Measurements from ENCODE around the gene NAALADL2. TPM values are rescaled to one million over a fixed set of nuclear protein-coding genes. Genes with fewer than 3 reads are reported as not detected.
A peak's percentile ranks its signal among the peaks of the same experiment; 100 is the strongest.

The NAALADL2 gene
- total and polyA plus RNA-seq, 2 donors (not counting 1 experiment from before 2014, with no cell fraction given) = 8.8 to 11.6 TPM

GRCh38 chr3:175672119-175672689, 813.1 kb downstream of the NAALADL2 start:
- Histone ChIP-seq H3K9ac (ENCODE audit: insufficient read depth, low read length) (no peak overlapping the region), H3K4me3 (replicated peaks in 1 of 4; ENCODE audit: control extremely low read depth in 1 of 4, insufficient read depth in 1 of 4, low read depth in 3 of 4, low read length in 4 of 4) (peak overlapping the region; percentile 25 to 62 (median 53)), H3K4me1 (ENCODE audit: control insufficient read depth, extremely low read depth, insufficient read depth, low read length) (peaks cover 2% of the 10 kb centered on the region), H2AFZ (ENCODE audit: low read length) (peak overlapping the region; percentile 71), H3K36me3 (ENCODE audit: control insufficient read depth, insufficient read depth, low read length) (no peaks in the 10 kb centered on the region), H3K27ac (ENCODE audit: insufficient read depth, low read length) (peak overlapping the region; percentile 52), H3K79me2 (ENCODE audit: control insufficient read depth, insufficient read depth, low read length) (no peaks in the 10 kb centered on the region), H3K9me3 (ENCODE audit: control insufficient read depth, insufficient read depth, low read depth, low read length) (no peaks in the 10 kb centered on the region), H3K27me3 (ENCODE audit: control insufficient read depth, insufficient read depth, low read length) (no peaks in the 10 kb centered on the region), H3K4me2 (ENCODE audit: extremely low read depth, insufficient read depth, low read length) (peak overlapping the region; percentile 64), H4K20me1 (ENCODE audit: control insufficient read depth, extremely low read depth, insufficient read depth, low read length) (no peaks in the 10 kb centered on the region)
- DNase-seq (ENCODE audit: low read depth in 2 of 2) = peak; percentile 20 to 83
- TF ChIP-seq EZH2 (IDR thresholded peaks at IDR 0.05; ENCODE audit: low read length, missing control alignments) = no peak
- no peak for TF ChIP-seq CTCF (conservative IDR thresholded peaks at IDR 0.05 in 1 of 2, IDR thresholded peaks at IDR 0.05 in 1 of 2; ENCODE audit: low read depth in 1 of 2, low read length in 2 of 2)

GRCh38 chr3:175679568-175679967, 820.4 kb downstream of the NAALADL2 start:
- TF ChIP-seq EZH2 (IDR thresholded peaks at IDR 0.05; ENCODE audit: low read length, missing control alignments) (no peak), CTCF (conservative IDR thresholded peaks at IDR 0.05 in 1 of 2, IDR thresholded peaks at IDR 0.05 in 1 of 2; ENCODE audit: low read depth in 1 of 2, low read length in 2 of 2) (no peak)
- no peak overlapping the region for H2AFZ ChIP-seq (ENCODE audit: low read length)
- no peaks in the 10 kb centered on the region for H3K27me3 ChIP-seq (ENCODE audit: control insufficient read depth, insufficient read depth, low read length)
- no peak overlapping the region for H3K9ac ChIP-seq (ENCODE audit: insufficient read depth, low read length)
- no peak overlapping the region for H3K27ac ChIP-seq (ENCODE audit: insufficient read depth, low read length)
- no peaks in the 10 kb centered on the region for H3K4me1 ChIP-seq (ENCODE audit: control insufficient read depth, extremely low read depth, insufficient read depth, low read length)
- H3K4me2 ChIP-seq (ENCODE audit: extremely low read depth, insufficient read depth, low read length) = no peak overlapping the region
- H3K36me3 ChIP-seq (ENCODE audit: control insufficient read depth, insufficient read depth, low read length) = no peaks in the 10 kb centered on the region
- DNase-seq (ENCODE audit: low read depth in 2 of 2) = no peak
- H3K79me2 ChIP-seq (ENCODE audit: control insufficient read depth, insufficient read depth, low read length) = no peaks in the 10 kb centered on the region
- H3K4me3 ChIP-seq (replicated peaks in 1 of 4; ENCODE audit: control extremely low read depth in 1 of 4, insufficient read depth in 1 of 4, low read depth in 3 of 4, low read length in 4 of 4) = no peak overlapping the region
- H3K9me3 ChIP-seq (ENCODE audit: control insufficient read depth, insufficient read depth, low read depth, low read length) = no peaks in the 10 kb centered on the region
- H4K20me1 ChIP-seq (ENCODE audit: control insufficient read depth, extremely low read depth, insufficient read depth, low read length) = no peaks in the 10 kb centered on the region

- H3K36me3 ChIP-seq (ENCODE audit: control insufficient read depth, insufficient read depth, low read length) = no peaks in the 10 kb centered on the region
- no peaks in the 10 kb centered on the region for H3K79me2 ChIP-seq (ENCODE audit: control insufficient read depth, insufficient read depth, low read length)
- no peak overlapping the region for H3K4me2 ChIP-seq (ENCODE audit: extremely low read depth, insufficient read depth, low read length)
- no peaks in the 10 kb centered on the region for H4K20me1 ChIP-seq (ENCODE audit: control insufficient read depth, extremely low read depth, insufficient read depth, low read length)
- H3K9me3 ChIP-seq (ENCODE audit: control insufficient read depth, insufficient read depth, low read depth, low read length) = no peaks in the 10 kb centered on the region
- H3K27ac ChIP-seq (ENCODE audit: insufficient read depth, low read length) = no peak overlapping the region
- H3K4me3 ChIP-seq (replicated peaks in 1 of 4; ENCODE audit: control extremely low read depth in 1 of 4, insufficient read depth in 1 of 4, low read depth in 3 of 4, low read length in 4 of 4) = no peak overlapping the region
- no peak overlapping the region for H2AFZ ChIP-seq (ENCODE audit: low read length)
- no peaks in the 10 kb centered on the region for H3K4me1 ChIP-seq (ENCODE audit: control insufficient read depth, extremely low read depth, insufficient read depth, low read length)
- H3K9ac ChIP-seq (ENCODE audit: insufficient read depth, low read length) = no peak overlapping the region
- DNase-seq (ENCODE audit: low read depth in 2 of 2) = no peak
- TF ChIP-seq CTCF (conservative IDR thresholded peaks at IDR 0.05 in 1 of 2, IDR thresholded peaks at IDR 0.05 in 1 of 2; ENCODE audit: low read depth in 1 of 2, low read length in 2 of 2) = no peak
- no peak for TF ChIP-seq EZH2 (IDR thresholded peaks at IDR 0.05; ENCODE audit: low read length, missing control alignments)
- no peaks in the 10 kb centered on the region for H3K27me3 ChIP-seq (ENCODE audit: control insufficient read depth, insufficient read depth, low read length)
Observed at GRCh38 chr3:175692256-175692655, 833.1 kb downstream of the NAALADL2 start.
